HUDEP-2 (cell line): ENCODE results near the gene TNK2.

Experiments used
- DNase-seq, 76 experiments: peaks; one replicate each; lab custom pipeline; 2025; ENCODE audit not compliant: unreplicated experiment in 76 of 76; lab: John Stamatoyannopoulos, UW

The TNK2 gene

GRCh38 chr3:195854628-195855294 lies 53.6 kb downstream of the TNK2 start:
- DNase-seq, result peak in 2 of 76 experiments; percentile 12 to 22

- DNase-seq, result no peak
These were observed 54.4 kb downstream of the TNK2 start for GRCh38 chr3:195853996-195854395.

- no peak for DNase-seq
These were observed 55.3 kb downstream of the TNK2 start for GRCh38 chr3:195853036-195853435.

- peak in 74 of 76 experiments; percentile 18 to 93 (median 82) for DNase-seq
These were observed 57.4 kb downstream of the TNK2 start for GRCh38 chr3:195850857-195851543.

GRCh38 chr3:195849322-195850074 lies 58.9 kb downstream of the TNK2 start:
- no peak for DNase-seq

GRCh38 chr3:195847055-195847950 lies 61.0 kb downstream of the TNK2 start:
- no peak for DNase-seq

- DNase-seq, result no peak
These were observed 62.9 kb downstream of the TNK2 start for GRCh38 chr3:195845483-195845882.

GRCh38 chr3:195844671-195845218 lies 63.6 kb downstream of the TNK2 start:
- DNase-seq, result no peak

GRCh38 chr3:195839260-195840010 lies 68.9 kb downstream of the TNK2 start:
- DNase-seq, result no peak

- no peak for DNase-seq
These were observed 69.6 kb downstream of the TNK2 start for GRCh38 chr3:195838714-195839113.

- no peak for DNase-seq
These were observed 71.7 kb downstream of the TNK2 start for GRCh38 chr3:195836476-195837135.

GRCh38 chr3:195835791-195836190 lies 72.6 kb downstream of the TNK2 start:
- DNase-seq, result no peak

GRCh38 chr3:195834675-195835583 lies 73.4 kb downstream of the TNK2 start:
- no peak for DNase-seq

- no peak for DNase-seq
These were observed 78.5 kb downstream of the TNK2 start for GRCh38 chr3:195829897-195830254.

GRCh38 chr3:195828762-195829161 lies 79.6 kb downstream of the TNK2 start:
- no peak for DNase-seq

GRCh38 chr3:195825857-195826804 lies 82.2 kb downstream of the TNK2 start:
- no peak for DNase-seq

GRCh38 chr3:195825191-195825588 lies 83.2 kb downstream of the TNK2 start:
- DNase-seq, result no peak
